ENCODE results near the gene CAVIN3.

GRCh38 chr11:6298605-6299004 is 21.7 kb downstream of the CAVIN3 start:
- TF ChIP-seq CTCF (IDR thresholded peaks at IDR 0.05 in 4 of 5, conservative IDR thresholded peaks at IDR 0.05 in 1 of 5) (peak in 4 of 5 experiments; percentile 16 to 61 (median 49)), POLR2A (IDR thresholded peaks at IDR 0.05) (no peak)
